ENCODE data around the gene TMC5. TPM values are rescaled to one million over a fixed set of nuclear protein-coding genes. Genes with fewer than 3 reads are reported as not detected.

The TMC5 gene
- total RNA-seq, 1 experiment from 2014 or later = 1.2 TPM

GRCh38 chr16:19548144-19548543 is 130.5 kb downstream of the TMC5 start:
- Mint-ChIP-seq H3K27me3 (ENCODE audit: low read depth) (no peaks in the 10 kb centered on the region), H3K4me1 (no peaks in the 10 kb centered on the region), H3K4me3 (no peak overlapping the region), H3K36me3 (ENCODE audit: insufficient read depth in 1 of 3, low read depth in 3 of 3) (peaks cover 10 to 51% (median 19%) of the 10 kb centered on the region in 3 experiments), H3K9me3 (no peaks in the 10 kb centered on the region), H3K27ac (no peak overlapping the region)
- Histone ChIP-seq H3K9me3 (ENCODE audit: control insufficient read depth, low read depth, low read length) (no peaks in the 10 kb centered on the region), H3K4ac (ENCODE audit: low read depth, low read length) (no peak overlapping the region), H3K18ac (ENCODE audit: insufficient read length, low read depth, low read length) (no peak overlapping the region), H3K79me1 (ENCODE audit: insufficient read depth, low read depth, low read length, poor library complexity, severe bottlenecking) (no peaks in the 10 kb centered on the region), H3K4me2 (ENCODE audit: insufficient read depth, insufficient read length, low read length) (no peak overlapping the region), H2BK12ac (ENCODE audit: insufficient read length, low read depth, low read length) (no peak overlapping the region), H4K91ac (ENCODE audit: insufficient read length, low read depth, low read length) (no peak overlapping the region), H3K14ac (ENCODE audit: insufficient read depth, low read length) (no peak overlapping the region), H3K56ac (ENCODE audit: insufficient read length, low read depth, low read length) (no peak overlapping the region), H2BK20ac (ENCODE audit: low read depth, low read length, poor library complexity, severe bottlenecking) (no peak overlapping the region), H3K27me3 (ENCODE audit: insufficient read depth, low read length) (no peaks in the 10 kb centered on the region), H2AFZ (ENCODE audit: low read length) (no peak overlapping the region), H3K23ac (ENCODE audit: insufficient read length, low read depth, low read length) (no peak overlapping the region), H4K8ac (replicated peaks; ENCODE audit: insufficient read length, low read depth, low read length) (no peak overlapping the region), H3K23me2 (ENCODE audit: insufficient read length, low read depth, low read length, poor library complexity, severe bottlenecking) (no peaks in the 10 kb centered on the region), H2AK5ac (ENCODE audit: insufficient read length, low read length) (no peak overlapping the region), H4K20me1 (ENCODE audit: control insufficient read depth, insufficient read depth, insufficient read length) (no peaks in the 10 kb centered on the region), H3K79me2 (ENCODE audit: insufficient read depth, low read length) (no peaks in the 10 kb centered on the region), H2BK5ac (ENCODE audit: insufficient read length, low read length) (no peak overlapping the region), H4K5ac (ENCODE audit: insufficient read length, low read depth, low read length) (no peak overlapping the region), H3K4me1 (ENCODE audit: insufficient read depth, low read length) (no peaks in the 10 kb centered on the region), H2BK15ac (ENCODE audit: low read depth, low read length) (no peak overlapping the region), H3T11ph (ENCODE audit: low read length) (no peak overlapping the region), H2BK120ac (ENCODE audit: low read depth, low read length, poor library complexity, severe bottlenecking) (no peak overlapping the region), H3K9ac (ENCODE audit: extremely low read depth, insufficient read length, low read length) (no peak overlapping the region), H3K27ac (ENCODE audit: insufficient read length, low read depth, low read length) (no peak overlapping the region)
- DNase-seq = no peak
- WGBS (ENCODE audit: extremely low coverage, insufficient read length, low lambda C conversion rate) = no CpG with 5 or more reads among the region's 3 CpGs
- TF ChIP-seq CTCF (conservative IDR thresholded peaks at IDR 0.05) = no peak

Other genes starting within 250 kb of the TMC5 start
- 2.6 and 3.0 TPM in 2 replicates for gene SYT17, start 249.6 kb upstream of the TMC5 start, total RNA-seq (2021)
- 0.20 TPM in 1 of 2 replicates, not detected in the other for gene CLEC19A, start 132.2 kb upstream of the TMC5 start, total RNA-seq (2021)
- 47.7 and 48.6 TPM in 2 replicates for gene GDE1, start 104.2 kb downstream of the TMC5 start, total RNA-seq (2021)
- 17.8 and 21.6 TPM in 2 replicates for gene CCP110, start 106.1 kb downstream of the TMC5 start, total RNA-seq (2021)
- gene VPS35L, start 137.8 kb downstream of the TMC5 start, total RNA-seq (2021) = 58.4 and 59.2 TPM in 2 replicates